Epithelial cell of proximal tubule (primary cell): ENCODE measurements around the gene HMHB1. TPM values are rescaled to one million over a fixed set of nuclear protein-coding genes. Genes with fewer than 3 reads are reported as not detected.

Experiments used
- DNase-seq: peaks from one replicate; pipeline ENCODE4 v3.0.0-alpha.2; 2011; ENCODE audit warnings: low read depth
- H3K4me3 ChIP-seq: 2 replicates; pipeline ENCODE4 v1.5.1; 2011; ENCODE audit warnings: low read depth, mild to moderate bottlenecking, low read length
- CTCF ChIP-seq: conservative IDR thresholded peaks from 2 replicates; pipeline ENCODE4 v1.5.1; 2012; ENCODE audit warnings: low read depth, mild to moderate bottlenecking, low read length
- total RNA-seq: library from RNA; depleted of rRNA; stranded (reverse); fragments of >200 nt; gene quantifications from 2 replicates; pipeline ENCODE4 v1.2.3, GENCODE V29; 2015

The HMHB1 gene
- total RNA-seq, 1 donor from 2014 or later: not detected

DNA sequence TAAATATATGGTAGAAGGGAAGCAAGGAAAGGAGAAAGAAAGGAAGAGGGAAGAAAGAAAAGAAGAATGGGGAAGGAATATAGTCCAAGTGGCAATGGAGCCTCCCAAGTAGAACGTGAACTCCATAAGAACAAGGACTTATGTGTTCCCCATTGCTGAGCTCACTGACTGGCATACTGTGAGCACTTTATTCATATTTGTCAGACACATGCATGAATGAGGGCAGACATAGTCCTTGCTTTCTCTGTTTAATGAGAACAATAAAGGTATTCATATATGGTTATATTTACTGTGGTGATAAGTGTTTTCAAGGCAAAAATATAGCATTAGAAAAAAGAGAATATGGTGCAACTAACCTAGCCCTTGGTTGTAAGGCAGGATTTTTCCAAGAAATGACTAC, 23.6 kb upstream of the HMHB1 start:
- H3K4me3 ChIP-seq: no peak overlapping the region
- no peak for TF ChIP-seq CTCF
- no peak for DNase-seq

DNA sequence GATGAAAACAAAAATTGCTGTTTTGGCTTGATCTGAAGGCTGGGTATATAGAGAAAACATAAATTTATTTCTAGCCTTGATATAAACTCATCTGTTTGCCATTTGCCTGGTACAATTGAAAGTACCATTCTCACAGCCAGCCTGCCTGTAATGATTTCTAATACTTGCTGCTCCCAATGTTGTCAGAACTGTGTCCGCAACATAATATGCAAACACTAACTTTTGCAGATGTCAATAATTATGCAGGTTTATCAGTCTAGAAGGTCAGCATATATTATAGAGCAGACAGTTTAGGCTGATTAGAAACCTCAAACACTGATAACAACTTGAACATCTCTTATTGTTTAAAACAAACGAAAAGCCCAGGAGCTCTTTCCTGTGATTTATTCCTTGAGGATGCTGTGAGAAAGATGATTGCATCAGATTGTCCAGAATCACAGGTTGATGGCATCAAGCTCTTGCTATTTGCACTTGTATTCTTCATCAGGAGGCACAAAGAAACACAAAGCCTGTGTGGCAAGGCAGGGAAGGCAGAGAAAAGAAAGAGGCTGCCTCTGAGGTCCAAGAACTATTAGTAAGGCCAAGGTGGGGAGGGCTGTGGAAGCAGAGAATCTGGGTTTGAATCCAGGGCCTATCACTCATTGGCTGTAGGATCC, 21.4 kb upstream of the HMHB1 start:
- no peak for DNase-seq
- H3K4me3 ChIP-seq: no peak overlapping the region
- TF ChIP-seq CTCF: no peak

DNA sequence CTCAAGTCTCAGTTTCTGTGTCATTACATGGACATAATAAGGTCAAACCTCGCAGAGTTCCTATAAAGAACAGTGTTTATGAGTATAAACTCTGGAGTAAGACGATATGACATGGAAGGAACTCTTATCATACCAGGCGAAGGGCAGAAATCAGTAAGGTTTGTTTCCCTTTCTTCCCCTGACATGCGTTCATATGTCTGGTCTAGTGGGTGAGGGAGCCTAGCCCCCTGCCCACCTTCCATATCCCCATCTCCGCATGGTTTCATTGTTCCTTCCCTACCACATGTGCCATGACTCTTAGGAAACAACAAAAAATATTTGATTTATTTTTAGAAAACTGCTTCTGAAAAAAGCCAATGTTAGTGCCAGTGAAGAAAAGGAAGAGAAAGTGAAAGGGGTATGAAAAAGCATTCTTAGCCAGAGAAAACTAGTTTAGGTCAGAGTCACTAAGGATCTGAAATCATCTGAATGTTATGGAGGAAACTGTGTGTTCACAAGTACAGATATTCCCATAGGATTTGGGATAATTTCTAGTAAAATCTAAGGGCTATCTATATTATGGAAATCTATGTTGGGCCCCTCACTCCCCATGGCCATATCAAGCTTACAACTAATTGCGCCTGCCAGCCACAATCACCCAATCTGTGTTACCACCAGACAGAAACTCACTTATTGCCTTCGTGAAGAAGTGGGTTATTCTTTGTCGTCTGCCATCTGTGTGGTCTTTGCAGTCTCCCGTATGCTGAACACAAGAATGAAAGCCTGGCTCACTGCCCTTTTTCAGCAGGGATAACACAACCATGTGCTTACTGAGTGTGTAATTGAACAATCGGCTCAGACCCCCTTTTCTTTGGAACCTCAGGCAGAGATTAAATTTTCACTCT, 19.9 kb upstream of the HMHB1 start:
- DNase-seq: no peak
- no peak overlapping the region for H3K4me3 ChIP-seq
- TF ChIP-seq CTCF: no peak

DNA sequence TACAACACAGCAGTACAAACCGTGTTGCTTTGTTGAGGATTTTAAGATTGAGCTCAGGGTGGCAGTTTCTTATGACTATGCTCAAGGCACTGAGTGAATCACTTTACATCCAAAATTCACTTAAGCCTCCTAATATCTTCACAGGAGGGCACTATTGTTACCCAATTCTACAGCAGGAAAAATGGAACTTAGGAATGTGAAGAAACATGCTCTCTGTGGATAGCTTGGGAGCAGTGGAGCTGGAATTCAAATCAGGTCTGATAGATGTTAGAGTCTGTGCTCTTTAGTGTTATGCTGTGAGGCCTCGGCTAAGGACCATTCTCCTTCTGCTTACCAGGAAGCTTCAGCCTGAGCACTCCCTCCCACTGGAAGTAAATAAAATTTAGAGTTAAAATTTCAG, 18.7 kb upstream of the HMHB1 start:
- no peak overlapping the region for H3K4me3 ChIP-seq
- DNase-seq: no peak
- no peak for TF ChIP-seq CTCF

GRCh38 chr5:143796125-143796524, 15.8 kb upstream of the HMHB1 start:
- DNase-seq: no peak
- TF ChIP-seq CTCF: no peak
- H3K4me3 ChIP-seq: no peak overlapping the region

GRCh38 chr5:143796753-143797152, 15.2 kb upstream of the HMHB1 start:
- TF ChIP-seq CTCF: no peak
- H3K4me3 ChIP-seq: no peak overlapping the region
- DNase-seq: no peak
